AG08395 (cell line): ENCODE results near the gene LENG9.

Experiments
- DNase-seq: peaks from one replicate; pipeline ENCODE4 v3.0.0; 2012; ENCODE audit warnings: mixed read lengths, low spot score

Gene LENG9

GRCh38 chr19:54439174-54439851 lies 24.3 kb downstream of the LENG9 start:
- DNase-seq: peak; percentile 44

DNA sequence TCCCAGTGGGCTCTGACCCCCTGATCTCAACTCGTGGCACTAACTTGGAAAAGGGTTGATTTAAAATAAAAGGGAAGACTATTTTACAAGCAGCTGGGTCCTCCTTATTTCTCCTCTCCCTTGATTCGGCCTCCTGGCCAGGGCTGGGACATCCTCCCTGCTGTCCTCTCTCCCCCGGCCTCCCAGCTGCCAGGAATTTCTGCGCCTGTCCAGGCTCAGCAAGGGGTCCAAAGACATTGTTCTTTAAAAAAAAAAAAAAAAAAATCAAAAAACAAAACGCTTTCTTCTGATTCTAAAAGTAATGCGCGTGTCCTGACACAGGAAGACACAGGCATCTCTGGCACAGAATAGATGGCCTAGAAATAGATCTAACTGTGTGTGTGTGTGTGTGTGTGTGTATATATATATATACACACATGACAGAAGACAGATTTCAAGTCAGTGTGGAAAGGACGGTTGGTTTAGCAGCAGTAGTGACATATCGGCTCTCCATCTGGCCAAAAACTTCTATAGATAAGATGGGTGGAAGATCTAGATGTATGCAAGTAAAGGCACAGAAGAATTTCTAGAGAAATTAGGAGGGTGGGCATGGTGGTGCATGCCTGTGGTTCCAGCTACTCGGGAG lies 26.8 kb downstream of the LENG9 start:
- no peak for DNase-seq

DNA sequence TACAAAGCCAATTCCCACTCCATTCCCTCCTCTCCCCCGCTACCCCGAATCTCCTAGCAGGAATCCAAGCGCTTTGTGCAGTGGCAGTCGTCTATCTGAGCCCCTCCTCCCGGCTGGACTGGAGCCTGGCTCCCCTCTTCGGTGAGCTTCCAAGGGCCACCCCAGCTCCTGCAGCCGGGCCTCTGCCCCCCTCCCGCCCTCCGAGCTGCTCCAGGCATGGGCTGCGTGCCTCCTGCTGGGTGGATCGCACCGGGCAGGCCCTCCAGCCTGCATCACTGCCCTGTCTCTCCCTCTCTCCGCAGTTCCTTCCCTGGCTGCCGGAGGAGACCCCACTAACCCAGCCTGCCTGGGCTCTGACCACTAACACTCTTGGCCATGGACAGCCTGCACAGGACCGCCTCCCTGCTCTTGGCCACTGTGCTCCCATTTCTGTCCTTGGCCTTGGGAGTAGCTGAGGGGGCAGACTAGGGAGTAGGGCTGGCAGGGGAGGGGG lies 27.5 kb downstream of the LENG9 start:
- no peak for DNase-seq

- DNase-seq: no peak
Measured at GRCh38 chr19:54435551-54436016, 28.0 kb downstream of the LENG9 start.

DNA sequence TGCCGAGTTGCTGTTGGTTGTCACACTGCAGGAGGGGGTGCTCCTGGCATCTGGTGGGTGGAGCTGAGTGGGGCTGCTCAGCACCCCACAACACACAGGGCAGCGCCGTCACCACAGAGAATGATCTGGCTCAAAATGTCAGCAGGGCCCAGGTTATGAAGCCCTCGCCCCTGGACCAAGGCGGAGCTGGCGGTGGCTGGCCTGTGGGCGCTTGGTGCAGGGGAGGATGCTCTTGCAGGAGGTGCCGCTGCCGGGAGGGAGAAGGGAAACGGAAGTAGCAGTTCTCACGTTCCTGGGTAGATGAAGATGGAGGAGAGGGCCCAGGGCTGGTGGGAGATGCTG lies 28.7 kb downstream of the LENG9 start:
- no peak for DNase-seq

DNA sequence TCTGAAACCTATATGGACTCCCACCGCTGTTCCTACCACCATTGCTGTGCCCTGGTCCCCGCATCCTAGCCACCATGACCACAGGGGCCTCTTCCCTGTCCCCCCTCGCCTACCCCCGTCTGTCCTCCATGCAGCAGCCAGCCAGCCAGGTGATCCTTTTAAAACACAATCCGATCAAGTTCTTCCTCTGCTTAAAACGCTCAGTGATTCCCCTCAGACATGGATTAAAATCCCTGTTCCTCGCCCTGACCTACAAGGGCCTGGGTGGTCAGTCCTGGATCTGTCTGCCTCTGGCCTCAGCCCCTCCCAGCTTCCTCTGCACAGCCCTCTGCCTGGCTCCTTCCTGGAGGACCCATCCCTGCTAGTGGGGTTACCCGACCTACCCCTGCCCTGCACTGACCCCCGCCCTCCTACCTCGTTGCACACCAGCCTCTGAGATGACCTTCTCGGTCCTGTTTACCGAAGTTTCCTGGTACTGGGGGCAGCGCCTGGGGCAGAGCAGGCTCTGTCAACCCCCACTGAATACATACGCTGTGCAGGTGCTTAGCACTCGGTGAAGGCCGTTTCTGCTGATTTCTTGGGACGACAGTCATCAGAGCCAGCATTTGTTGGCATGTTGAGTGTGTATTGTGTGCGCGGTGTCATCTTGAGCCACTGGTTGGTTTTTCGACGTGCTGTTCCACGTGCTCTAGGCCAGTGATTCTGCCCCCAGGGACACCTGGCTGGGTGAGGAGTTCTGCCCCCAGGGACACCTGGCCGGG lies 29.3 kb downstream of the LENG9 start:
- no peak for DNase-seq

- no peak for DNase-seq
Measured at GRCh38 chr19:54433697-54434096, 29.9 kb downstream of the LENG9 start.

- DNase-seq: no peak
Measured at GRCh38 chr19:54432144-54432738, 31.3 kb downstream of the LENG9 start.

DNA sequence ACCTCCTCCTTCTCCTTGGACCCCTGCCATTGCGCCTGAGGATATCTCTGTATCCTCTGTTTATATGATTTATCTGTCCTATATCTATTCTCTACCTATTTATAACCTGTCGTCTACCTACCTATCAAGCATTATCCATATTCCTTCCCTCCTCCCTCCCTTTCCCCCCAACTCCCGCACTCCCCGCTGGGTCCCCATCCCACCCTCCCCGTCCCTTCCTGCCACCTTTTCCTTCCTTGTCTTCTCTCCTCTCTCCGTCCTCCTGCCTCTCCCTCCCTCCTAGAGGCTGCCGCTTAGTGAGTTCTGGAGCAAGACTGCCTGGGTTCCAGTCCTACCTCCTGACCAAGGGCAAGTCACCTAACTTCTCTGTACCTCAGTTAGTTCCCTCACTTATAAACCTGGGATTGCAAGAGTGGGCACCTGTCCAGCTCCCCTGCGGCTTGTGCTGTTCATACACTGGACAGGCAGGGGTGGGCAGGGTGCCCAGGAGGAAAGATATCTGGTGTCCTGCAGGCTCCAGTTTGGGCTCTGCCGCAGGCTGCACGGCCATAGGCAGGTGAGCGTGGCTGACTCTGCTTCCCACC lies 32.2 kb downstream of the LENG9 start:
- DNase-seq: no peak

DNA sequence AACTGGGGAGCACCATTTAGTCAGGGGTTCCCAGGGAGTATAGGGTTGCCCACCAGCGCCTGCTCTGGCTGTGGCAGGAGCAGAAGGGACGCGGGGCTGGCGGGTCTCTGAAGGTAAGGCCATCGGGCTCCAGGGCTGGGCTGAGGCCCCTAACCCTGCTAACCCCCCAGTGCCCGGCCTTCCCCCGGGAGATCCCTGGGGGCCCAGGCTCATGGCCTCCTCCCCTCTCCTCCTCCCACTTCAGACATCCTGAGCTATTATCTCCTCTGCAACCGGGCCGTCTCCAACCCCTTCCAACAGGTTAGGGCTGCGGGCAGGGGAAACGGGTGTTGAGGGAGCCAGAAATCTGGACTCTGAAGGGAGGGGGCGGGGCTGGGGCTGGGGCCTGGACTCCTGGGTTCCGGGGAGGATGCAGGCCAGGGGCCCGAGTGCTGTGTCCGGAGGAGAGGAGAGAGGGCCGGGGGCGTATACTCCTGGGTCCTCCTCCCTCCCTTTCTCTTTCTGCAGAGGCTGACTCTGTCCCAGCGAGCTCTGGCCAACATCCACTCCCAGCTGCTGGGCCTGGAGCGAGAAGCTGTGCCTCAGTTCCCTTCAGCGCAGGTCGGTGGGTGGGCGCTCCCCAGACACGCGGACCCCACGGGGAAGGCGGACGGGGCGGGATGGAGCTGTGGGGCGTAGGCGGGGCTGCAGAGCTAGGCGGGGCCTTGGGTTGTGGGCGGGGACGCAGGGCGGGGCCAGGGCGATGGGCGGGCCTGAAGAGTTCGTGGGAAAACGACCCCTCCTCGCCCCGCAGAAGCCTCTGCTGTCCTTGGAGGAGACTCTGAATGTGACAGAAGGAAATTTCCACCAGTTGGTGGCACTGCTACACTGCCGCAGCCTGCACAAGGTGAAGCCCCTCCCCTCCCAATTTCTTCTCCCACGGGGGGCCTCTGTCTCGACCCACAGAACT lies 33.0 kb downstream of the LENG9 start:
- DNase-seq: peak; percentile 56

DNA sequence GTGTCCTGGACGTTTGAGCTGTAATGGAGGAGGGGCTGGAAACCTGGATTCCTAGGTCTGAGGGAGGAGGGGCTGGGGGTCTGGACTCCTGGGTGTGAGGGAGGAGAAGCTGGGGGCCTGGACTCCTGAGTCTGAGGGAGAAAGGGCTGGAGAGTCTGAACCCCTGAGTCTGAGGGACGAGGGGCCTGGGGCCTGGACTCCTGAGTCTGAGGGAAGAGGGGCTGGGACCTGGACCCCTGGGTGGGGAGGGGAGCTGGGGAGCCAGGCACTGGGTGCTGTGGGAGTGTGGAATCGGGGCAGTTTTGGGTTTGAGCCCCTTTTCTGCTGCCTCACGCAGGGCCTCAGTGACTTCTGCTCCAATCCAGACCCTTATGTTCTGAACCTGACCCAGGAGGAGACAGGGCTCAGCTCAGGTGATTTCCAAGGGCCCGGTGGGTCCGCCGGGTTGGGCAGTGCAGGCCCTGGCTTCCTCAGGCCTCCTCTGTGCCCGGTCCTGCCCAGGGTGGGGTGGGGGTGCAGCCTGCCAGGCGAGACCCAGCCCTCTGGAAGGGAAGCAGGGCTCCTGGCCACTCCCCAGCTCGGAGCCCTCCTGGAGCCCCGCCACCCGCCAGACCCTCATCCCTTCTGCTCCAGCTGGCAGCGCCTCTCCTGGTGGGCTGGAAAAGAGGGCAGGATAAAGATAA lies 33.9 kb downstream of the LENG9 start:
- DNase-seq: no peak

- no peak for DNase-seq
Measured at GRCh38 chr19:54429176-54429495, 34.4 kb downstream of the LENG9 start.

- DNase-seq: no peak
Measured at GRCh38 chr19:54428323-54429175, 35.0 kb downstream of the LENG9 start.

DNA sequence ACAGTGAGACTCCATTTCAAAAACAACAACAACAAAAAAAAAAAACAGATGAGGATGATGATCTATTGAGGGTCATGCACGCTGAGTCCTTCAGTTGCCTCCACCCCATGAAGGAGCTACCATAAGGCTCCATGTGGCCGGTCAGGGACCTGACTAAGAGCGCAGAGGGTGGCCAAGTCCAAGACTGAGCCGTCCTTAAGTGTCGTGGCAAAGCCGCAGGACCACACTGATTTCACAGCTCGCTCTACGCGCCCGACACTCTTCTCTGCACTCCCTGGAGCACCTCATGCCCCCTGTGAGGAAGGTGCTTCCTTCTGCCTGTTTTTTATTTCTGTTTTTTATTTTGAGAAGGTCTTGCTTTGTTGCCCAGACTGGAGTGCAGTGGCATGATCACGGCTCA lies 36.0 kb downstream of the LENG9 start:
- no peak for DNase-seq

DNA sequence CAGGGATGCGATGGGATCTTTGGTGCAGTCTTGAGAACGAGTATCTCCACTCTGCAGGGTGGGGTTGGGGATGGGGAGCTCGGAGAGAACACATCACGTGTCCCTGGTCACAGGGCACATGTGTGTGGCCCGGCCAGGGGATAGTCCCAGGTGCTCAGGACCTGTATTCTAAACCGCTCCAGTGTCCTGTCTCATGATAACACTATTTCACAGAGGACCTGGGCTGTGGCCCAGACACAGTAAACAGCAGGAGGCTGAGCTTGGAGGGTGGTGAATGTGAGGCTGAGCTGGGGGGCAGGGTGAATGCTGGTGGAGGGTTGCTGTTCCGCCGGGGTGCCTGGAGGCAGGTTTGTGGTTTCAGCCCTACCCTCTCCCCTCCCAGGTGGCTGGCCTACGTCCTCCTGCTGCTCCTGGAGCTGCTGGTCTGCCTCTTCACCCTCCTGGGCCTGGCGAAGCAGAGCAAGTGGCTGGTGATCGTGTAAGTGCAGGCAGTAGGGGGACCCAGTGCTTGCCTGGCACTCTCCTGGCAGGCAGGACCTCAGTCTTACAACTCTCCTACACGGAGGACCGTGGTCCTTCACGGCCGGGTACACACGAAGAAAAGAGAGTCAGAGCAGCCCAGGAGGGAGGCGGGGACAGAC lies 37.2 kb downstream of the LENG9 start:
- DNase-seq: no peak

DNA sequence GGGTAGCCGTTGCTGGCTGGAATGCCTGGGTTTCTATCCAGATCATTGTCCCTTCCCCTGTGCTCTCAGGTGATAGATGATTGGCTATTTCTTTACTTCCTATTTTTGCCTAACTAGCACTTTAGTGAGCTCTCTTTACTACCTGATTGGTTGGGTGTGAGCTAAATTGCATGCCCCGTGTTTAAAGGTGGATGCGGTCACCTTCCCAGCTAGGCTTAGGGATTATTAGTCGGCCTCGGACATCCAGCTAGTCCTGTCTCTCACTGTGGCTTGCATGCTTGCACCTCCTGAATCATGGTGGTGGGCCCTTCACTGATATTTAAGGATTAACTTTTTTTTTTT lies 38.2 kb downstream of the LENG9 start:
- no peak for DNase-seq

GRCh38 chr19:54424660-54425381 lies 38.8 kb downstream of the LENG9 start:
- no peak for DNase-seq

DNA sequence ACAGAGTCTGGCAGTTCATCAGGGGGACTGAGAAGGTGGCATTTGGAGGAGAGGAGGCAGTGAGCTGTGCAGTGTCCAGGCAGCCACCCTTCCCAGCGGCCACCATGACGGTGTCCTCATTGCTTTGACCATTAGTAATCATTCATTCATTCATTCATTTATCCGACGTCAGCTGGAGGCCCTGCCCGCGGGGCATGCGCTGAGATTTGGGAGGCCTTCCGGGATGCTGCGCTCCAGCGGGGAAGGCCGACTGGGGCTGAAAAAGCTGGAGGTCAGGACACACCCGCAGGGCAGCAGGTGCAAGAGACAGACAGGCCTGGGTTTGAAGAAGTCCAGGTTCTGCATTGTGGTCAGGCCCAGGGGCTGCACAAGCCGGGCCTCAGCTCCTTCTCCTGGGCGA lies 39.4 kb downstream of the LENG9 start:
- no peak for DNase-seq

- DNase-seq: no peak
Measured at GRCh38 chr19:54422136-54422535, 41.4 kb downstream of the LENG9 start.
